ENCODE data around the gene DNAJA3.

Gene DNAJA3

GRCh38 chr16:4477966-4478365 is 52.3 kb downstream of the DNAJA3 start:
- DNase-seq = peak; percentile 41

- DNase-seq = no peak
Measured at GRCh38 chr16:4481526-4481925, 55.9 kb downstream of the DNAJA3 start.

- no peak for DNase-seq
Measured at GRCh38 chr16:4481963-4482362, 56.3 kb downstream of the DNAJA3 start.

- DNase-seq = no peak
Measured at GRCh38 chr16:4486126-4486893, 60.6 kb downstream of the DNAJA3 start.

- DNase-seq = no peak
Measured at GRCh38 chr16:4487955-4488498, 62.4 kb downstream of the DNAJA3 start.

GRCh38 chr16:4488499-4488967 is 62.9 kb downstream of the DNAJA3 start:
- peak; percentile 59 for DNase-seq

GRCh38 chr16:4489030-4489429 is 63.4 kb downstream of the DNAJA3 start:
- DNase-seq = no peak

GRCh38 chr16:4491898-4492297 is 66.2 kb downstream of the DNAJA3 start:
- DNase-seq = no peak

GRCh38 chr16:4494746-4495490 is 69.2 kb downstream of the DNAJA3 start:
- no peak for DNase-seq

GRCh38 chr16:4495766-4496165 is 70.1 kb downstream of the DNAJA3 start:
- DNase-seq = no peak

GRCh38 chr16:4496305-4496704 is 70.6 kb downstream of the DNAJA3 start:
- DNase-seq = no peak

- no peak for DNase-seq
Measured at GRCh38 chr16:4498546-4499195, 73.0 kb downstream of the DNAJA3 start.

- DNase-seq = no peak
Measured at GRCh38 chr16:4499196-4499555, 73.5 kb downstream of the DNAJA3 start.

GRCh38 chr16:4500272-4500671 is 74.6 kb downstream of the DNAJA3 start:
- DNase-seq = no peak

GRCh38 chr16:4501071-4501478 is 75.4 kb downstream of the DNAJA3 start:
- no peak for DNase-seq

GRCh38 chr16:4505356-4506147 is 79.9 kb downstream of the DNAJA3 start:
- peak; percentile 87 for DNase-seq
